Fibroblast of peridontal ligament (primary cell): ENCODE measurements around the gene GPR171.
A peak's percentile ranks its signal among the peaks of the same experiment; 100 is the strongest.

Source experiments
- DNase-seq: peaks from one replicate; pipeline ENCODE4 v3.0.0-alpha.2; 2010; ENCODE audit errors: extremely low read depth

Gene GPR171

DNA sequence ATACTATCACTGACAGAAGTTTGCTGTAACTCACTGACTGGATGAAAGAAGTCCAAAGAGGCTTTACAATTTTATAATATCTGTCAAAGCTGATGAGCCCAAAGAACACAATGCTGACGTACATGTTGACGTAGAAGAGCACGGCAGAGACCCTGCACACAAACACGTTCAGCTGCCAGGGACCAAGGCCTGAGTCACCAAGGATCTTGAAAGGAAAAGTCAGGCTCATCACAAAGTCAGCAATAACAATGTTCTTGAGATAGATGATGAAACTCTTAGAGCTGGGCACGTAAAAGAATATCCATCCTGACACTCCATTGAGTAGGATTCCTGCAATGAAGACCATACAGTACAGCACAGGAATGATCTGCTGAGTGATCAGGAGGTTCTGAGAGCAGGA, 10.9 kb upstream of the GPR171 start:
- DNase-seq, result no peak

DNA sequence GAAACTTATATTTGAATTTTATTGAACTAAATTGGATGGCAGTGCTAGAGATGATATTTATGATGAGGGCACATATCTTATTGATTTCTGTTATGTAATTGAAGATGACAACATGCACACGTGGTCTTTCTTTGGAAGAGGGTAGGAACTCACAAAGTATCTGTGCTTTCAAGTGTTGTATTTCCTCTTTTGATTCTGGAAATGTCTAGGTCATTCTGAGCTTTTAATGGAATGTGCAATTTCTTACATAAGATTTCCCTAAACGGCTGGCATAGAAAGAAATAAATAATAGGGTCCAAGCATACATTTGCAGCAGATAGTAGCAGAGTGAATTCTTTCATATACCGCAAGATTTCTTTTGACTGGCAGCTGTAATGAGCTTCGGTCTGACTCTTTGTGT, 10.1 kb upstream of the GPR171 start:
- DNase-seq, result no peak

DNA sequence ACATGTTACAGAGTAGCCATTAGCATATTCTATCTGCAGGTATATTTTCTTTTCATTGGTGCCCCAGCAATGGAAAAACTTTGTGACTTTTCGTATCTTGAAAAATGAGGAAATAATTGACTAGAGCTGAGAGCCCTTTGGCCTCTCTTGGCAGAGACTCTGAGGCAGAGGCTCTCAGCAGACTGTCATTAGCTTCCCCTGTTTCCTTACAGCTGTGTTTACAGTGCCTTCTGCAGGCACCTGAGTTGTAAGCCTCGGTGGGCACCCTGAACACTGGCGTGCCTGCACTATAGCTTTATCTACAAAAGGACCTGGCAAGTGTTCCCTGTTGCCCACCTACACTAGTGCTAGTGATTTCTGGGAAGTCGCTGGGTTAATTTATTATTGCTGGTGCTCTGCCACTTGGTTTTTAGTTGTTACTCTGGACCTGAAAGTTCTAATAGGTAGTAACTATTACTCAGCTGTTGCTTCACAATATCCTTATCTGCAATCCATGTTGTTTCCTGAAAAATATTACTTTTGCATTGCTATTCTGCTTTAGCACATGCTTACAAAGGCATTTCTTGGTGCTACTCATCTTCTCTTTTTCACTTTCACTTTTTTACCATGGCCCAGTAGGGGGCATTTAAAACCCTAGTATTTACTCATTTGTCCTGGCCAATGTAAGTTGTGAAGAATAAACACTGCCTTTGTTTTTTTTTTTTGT, 7.8 kb upstream of the GPR171 start:
- no peak for DNase-seq

DNA sequence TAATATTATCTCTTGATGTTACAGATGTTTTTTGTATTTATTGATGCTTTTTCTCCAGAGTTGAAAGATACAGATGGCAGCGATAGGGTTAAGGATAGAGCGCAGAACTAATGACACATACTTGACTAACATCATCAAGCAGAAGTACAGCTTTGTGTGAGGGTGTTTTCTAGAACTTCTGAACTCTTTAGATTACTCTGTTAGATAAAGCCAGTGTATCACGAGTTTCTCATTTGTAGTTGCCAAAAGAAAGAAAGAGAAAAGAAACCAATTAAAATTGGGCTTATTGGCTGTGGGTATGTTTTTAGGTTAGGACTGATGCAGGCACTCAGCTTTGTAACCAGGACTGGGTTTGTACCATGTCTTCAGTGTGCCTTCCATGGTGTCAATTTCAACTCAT, 6.6 kb upstream of the GPR171 start:
- DNase-seq, result no peak

DNA sequence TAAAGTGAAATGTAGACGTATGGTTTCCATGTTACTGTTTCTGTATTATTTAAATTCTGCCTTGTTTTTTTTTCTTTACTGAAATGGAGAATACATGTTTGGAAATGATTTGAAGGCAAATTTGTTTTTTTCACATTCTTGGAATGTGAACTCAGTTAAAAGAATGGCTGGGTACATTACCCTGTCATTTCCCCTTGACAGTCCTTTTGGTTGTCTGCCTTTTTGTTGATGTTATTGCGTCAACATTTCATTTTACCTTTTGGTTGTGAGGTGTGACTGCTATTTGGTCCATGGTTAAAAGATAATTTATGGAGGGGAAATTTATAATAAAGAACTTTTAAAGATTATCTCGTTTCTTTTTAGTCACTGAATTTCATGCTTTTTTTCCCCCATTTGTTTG, 3.2 kb upstream of the GPR171 start:
- no peak for DNase-seq

DNA sequence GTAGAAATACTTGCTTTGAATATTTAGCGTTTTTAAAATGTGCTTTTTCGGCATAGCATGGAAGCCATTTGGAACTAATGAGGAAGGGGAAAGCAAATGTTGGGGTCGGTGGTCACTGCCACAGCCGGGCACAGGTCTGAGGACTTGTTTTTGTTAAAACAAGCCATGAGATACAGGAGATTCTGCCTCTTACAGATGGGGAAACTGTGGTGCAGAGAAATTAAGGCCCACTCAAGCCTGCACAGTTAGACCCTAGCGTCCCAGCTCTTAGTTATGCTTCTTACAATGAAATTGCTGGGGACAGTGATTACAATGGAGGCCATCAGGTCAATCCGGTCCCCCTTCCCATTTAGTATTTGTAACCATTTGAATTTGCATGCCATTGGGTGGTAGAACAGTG, 2.5 kb upstream of the GPR171 start:
- DNase-seq, result no peak

DNA sequence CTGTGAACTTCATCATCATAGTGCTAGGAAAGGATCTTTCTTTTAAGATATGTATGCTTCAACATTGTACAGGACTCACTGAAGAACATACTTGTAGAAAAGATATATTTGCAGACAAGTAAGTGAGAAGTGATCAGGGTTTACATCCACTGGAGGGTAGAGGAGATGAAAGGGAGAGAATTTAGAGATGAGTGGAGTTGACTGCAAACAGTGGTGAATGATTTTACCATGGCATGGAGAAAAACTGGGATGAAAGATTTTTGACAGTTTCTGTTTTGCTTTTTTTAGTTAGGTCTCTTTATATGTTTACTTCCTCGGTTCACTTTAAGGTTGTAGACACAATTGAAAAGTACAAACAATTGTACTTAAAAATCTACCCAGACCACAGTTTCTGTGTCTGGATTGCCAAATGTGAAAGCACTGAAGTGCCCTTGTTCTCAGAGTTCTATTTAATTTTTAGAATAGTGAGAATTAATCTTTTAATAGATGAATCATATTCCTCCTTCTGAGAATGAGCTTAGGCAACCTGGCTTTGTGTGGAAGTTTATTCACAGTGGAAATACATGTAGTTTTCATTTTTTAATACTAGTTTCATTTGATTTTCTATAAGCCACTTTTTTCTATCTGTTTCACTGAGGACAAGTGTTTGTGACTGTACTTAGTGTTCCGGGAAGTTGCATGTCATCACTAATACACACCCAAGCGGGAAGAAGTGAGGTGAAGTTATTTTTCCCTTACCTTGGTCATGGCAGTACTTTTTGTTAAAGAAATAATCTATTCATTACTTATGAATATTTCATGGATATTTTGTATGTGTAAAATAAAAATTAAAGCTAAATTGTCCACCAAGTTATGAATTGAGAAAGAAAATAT, 1.8 kb upstream of the GPR171 start:
- DNase-seq, result no peak

DNA sequence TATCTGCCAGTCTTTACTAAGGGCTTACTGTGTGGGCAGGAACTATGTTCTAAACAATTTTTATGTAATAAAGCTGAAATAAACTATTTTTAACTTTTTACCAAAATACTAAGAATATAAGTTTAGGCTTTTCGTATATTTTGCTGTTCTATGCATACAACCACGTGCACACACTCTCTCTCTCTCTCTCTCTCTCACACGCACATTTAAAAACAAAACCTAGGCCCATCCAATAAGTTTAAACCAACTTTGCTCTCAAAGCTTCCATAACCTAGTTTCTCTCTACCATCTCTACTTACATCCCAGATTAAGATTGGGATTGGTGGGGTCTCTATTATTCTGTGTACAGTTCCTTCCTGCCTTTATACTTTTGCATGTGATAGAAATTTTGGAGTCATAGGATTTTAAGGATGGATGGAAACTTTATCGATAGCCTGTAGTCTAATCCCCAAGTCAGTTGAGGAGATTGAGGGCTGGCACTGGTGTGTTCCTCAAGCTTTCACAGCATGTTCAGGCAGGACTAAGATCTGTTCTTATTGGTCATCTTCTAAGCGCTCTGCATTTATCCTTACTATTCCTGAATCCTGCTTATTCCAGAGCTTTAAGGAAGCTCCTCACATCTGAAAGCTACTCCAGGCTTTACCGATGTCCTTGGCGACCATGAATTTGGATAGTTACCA, 1.8 kb downstream of the GPR171 start:
- no peak for DNase-seq

DNA sequence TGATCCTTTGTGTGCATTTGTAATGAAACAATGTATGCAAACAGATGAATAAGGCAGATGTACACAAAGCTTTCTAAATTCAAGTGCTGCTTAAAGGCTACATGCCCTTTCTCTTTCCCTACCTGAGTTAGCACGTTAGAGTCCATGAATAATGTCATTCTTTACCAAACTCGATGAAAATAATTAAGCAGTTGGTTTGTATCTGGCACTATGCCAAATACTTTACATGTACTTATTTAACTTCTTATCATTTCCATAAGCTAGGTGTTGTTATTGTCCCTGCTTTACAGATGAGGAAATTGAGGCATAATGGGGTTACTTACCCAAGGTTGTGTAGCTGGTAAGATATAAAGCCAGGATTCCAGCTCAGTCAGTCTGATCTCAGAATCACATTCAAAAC, 2.4 kb downstream of the GPR171 start:
- peak; percentile 15 for DNase-seq

DNA sequence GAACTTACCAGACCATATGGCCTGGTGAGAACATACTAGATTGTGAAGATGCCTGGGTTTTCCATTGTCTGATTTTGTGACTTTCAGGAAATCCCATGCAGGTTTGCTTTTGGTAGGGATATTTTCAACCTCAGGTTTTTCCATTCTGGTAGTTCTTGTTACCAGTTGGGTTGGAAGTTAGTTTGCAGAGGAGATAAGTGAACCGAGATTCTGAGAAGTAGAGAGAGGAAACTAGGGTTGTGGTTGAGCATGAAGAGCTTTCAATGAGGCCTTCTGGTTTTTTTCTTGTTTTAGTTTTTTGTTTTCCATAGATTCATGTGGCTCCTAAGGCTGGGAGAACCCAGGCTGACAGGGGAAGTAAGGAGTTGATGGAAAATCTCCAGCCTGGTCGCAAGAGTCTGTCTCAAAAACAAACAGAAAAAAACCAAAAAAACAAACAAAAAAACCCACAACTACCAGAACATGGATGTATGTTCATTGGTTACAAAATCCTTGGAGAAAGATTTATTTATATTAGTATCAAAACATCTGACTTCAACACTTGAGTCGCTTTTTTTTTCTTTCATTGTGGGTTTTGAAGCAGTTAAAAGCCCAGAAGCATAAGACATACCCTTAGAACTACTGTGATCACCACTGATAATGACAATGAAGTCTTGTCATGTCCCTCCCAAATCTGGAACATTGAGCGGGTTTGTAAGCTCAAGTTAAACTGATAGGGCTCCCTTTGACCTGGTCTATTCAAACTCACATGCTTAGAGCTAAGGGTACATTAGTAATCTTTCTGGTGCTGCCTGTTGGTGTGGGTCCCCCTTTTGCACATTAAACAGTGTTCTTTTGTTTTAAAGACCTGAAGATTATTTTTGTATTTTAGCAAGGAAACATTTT, 3.2 kb downstream of the GPR171 start:
- DNase-seq, result peak; percentile 14

DNA sequence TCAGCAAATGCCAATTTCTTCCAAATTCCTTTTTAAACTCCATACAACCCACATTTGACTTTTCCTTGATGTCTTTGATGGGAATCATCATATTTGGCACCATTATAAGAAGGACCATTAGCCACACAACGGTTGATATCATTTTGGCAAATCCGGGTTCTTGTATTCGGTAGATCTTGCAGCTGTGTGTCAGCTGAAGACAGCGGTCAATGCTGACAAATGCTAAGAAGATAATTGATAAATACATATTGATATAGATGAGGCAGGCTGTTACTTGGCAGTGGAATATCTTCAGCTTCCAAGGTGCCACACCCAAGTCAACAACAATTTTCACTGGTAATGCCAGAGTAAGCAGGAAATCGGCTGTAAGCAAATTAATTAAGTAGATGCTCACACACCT, 4.2 kb downstream of the GPR171 start:
- no peak for DNase-seq

DNA sequence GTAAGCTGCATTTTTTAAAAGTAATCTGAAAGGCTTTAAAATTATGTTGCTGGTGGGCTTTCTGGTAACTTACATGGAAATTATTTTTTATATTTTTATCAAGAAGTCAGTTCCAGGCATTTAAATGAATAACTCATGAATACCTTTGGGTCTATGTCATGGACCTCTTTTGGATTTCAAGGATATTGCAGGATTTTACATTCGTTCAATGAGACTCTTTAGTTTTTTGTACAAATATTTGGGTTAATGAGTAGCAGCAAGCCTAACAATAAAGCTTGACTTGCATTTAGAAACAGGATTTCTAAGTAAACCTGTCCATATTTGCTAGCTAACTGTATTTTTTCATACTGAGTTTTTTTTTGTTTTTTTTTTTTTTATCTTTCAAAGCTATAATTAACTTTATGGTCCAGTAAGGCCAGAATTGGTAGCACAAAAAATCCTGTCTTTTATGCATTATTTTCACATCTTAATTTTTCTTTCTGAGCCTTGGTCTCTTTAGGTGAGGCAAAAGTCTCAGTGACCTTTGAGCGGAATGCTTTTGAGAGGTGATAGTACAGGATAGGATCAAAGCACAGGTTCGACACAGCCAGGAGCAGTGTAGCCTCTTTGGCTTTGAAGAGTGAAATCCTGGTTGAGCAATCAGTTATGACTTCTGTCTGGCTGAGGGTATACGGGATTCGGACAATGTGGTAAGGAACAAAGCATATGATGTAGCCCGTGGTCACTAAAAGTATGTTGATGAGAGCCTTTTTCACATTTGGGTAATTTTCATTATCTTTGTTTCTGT, 4.8 kb downstream of the GPR171 start:
- DNase-seq, result peak; percentile 69

DNA sequence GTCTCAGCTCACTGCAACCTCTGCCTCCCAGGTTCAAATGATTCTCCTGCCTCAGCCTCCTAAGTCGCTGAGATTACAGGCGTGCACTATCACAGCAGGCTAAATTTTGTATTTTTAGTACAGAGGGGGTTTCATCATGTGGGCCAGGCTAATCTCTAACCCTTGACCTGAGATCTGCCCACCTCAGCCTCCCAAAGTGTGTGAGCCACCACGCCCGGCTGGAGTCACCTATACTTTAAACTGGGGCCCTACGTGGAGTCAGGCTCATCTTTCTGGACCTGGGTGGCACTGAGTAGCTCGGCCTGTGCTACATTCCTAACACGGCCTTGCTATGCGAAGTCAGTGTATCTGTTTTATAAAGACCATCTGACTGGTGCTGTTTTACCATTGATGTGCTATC, 5.8 kb downstream of the GPR171 start:
- DNase-seq, result no peak

DNA sequence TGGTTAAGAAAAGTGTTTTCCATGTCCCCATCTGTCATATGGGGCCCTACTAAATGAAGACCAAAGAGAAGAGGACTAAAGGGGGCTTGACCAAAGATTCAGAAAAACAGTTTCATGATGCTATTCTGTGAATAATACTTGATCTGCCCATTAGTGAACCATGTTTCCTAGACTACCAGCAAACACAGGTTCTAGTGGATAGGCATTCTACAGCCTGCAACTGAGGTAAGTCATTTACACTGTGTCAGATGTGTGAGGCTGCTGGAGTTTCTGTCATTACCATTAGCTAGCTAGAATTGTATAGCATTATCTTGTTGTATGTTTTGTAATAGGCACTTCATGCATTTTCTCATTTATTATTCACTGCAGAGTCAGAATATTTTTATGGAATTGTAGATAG, 6.6 kb downstream of the GPR171 start:
- no peak for DNase-seq

DNA sequence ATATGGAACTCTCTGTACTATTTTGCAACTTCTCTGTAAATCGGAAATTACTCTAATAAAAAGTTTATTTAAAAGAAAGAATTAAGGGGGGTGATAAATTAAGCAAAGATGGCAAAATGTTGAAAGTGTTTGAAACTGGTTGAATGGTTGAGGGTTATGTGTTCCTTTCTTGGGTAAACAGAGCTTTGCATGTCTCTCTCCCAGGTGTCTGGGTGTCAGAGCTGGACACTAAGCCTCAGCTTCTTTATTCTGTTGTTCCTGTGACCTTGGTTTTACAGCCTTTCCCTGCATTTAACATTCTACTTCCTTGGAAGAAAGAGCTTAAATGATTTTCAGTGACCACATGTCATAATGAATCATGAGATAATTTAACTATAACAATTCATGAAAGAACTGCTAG, 7.2 kb downstream of the GPR171 start:
- no peak for DNase-seq

DNA sequence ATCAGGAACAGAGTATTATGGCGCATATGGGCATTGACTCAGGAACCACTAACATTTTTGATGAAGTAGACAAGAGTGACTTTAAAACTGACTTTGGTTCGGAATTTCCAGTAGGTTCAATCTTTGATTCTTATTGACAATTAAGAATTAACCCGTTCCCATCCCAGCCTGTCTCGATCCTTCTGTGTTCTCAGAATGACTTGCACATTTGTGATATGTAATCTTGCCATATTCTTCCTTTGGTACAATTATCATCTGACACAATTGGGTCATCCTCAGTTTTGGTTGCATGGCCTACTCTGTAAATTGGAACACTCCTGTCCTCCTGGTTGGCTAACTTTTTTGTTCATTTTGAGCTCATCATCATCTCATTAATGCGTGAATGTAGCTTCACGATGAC, 10.5 kb downstream of the GPR171 start:
- DNase-seq, result no peak

DNA sequence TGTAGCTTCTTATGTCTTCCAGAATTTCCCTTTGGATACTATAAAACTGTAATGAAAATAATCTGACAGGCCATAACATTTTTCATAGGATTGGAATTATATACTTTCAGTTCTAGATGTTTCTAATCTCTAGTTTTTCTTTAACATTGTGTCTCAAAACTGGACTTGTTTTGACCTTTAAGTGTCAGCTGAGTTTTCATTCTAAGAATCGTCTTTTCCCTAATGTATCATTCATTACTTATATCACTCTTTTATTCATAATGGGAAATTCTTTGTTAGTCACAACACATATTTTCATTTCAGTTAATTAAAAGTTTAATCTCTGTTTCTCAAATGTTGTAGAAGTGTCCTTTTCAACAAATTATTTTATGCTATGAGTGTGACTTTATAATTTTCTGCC, 11.9 kb downstream of the GPR171 start:
- no peak for DNase-seq

DNA sequence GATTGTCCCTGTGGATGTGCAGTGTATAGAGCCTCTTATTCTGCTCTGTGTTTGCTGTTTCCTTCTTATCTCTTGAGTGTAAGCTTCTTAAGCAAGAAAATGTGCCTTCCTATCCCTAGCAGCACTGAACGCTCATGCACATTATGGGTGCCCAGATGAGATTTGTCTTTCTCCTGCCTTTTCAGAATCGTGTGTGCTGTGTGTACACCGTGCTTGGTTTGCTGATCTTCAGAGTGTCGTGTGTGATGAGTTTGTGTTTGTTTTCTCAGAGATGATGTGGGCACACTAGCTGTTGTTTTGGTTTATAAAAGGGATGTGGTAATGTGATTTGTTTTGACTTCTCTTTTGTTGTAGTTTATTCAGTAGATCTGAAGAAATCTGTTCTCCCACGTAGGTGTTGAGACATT, 19.7 kb downstream of the GPR171 start:
- DNase-seq, result no peak

DNA sequence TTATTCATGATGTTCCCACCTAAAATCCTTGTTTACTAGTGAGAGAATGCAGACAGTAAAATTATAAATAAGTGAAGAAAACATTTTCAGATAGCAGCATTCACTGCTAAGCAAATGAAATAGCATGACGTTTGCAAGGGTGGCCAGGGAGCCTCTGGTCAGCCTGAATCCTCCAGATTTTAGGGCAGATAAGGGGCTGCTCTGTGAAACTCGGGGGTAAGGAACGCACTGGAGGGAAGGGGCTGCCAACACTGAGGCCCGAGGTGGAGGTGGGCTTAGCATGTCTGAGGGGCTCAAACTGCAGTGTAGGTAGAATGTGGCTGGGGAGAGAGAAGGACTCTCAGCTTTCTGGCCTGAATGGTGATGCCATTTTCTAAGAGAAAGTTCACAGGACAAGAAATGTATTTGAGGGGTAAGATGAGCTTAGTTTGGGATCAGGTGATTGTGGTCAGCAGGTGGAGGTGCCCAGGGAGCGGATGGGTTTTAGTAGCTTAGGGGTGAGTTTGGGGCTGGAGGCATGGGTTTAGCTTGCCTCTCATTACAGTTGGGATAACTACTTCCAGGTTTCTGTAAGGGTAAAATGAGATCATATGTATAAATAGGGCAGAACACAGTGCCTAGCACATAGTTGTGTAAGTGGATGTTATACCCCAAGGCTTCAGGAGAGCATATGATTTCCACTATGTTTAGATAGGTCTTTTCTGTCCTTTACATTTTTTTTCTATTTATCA, 20.5 kb downstream of the GPR171 start:
- no peak for DNase-seq

DNA sequence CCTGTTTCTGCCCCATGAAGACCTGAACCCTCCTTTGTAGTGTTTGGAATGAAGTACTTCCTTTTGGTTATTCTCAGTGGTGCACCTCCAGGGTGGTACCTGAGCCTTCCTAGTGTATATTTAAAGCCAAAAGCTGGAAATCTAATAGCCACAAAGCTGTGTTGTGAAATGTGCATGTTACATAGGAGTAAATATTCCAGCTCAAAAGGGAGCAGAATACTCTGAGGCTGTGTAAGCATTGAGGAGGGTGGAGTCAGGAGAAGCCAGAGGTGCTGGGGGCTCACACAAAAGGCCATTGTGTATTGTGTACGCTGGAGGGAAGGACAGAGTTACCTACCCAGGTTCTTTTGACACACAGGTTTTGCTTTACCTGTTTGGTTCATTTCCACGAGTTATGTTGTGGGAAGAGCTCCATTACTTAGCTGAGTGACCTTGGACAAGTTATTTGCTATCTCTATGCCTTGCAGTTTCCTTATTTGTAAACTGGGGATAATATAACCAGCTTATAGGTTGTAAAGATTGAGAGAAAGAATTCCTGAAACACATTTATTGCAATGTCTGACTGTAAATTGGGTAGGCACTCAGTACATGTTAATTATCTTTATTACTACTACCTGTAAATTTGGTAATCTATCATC, 24.7 kb downstream of the GPR171 start:
- DNase-seq, result no peak
